NCI-H774 (cell line): Measurements from ENCODE around the gene CMSS1.
A peak's percentile ranks its signal among the peaks of the same experiment; 100 is the strongest.

Source experiments
- DNase-seq: peaks from one replicate; lab custom pipeline; 2025; lab: John Stamatoyannopoulos, UW

The CMSS1 gene

DNA sequence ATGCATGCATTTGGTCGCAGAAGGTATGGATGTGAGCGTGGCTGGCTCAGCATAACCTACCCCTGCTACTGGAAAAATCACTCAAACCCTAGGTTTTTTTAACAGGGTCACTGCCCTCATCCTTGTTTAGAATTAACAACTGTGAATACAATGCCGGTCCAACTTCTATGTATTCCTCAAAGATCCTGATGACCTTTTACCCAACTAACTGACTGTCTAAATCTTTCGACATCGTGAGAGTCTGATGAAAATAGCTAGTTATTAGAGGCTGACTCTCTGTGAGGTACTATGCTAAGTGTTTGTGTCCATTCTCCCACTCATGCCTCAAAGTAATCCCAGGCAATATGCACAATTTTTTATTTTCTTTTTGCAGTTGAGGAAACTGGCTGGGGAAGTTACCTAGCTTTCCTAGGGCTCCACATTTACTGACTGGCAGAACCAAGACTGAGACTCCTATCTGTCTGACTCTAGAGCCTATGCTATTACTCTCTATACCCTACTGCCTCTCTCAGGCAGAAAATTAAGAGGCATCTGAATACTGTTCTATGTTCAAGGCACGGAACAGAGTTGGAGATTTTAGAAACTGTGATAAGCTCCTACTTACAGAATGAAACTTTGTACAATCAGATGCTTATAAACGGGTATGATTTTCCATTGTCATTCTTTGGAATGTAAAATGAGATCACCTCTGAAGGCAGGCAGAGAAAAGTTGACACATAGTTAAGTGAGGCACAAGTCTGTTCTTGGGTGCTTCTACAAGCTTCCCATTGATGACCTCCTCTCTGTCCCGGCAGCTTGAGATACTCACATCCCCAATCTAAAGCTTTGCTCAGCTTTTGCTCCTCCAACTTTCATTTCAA is 240.3 kb downstream of the CMSS1 start:
- DNase-seq = no peak

DNA sequence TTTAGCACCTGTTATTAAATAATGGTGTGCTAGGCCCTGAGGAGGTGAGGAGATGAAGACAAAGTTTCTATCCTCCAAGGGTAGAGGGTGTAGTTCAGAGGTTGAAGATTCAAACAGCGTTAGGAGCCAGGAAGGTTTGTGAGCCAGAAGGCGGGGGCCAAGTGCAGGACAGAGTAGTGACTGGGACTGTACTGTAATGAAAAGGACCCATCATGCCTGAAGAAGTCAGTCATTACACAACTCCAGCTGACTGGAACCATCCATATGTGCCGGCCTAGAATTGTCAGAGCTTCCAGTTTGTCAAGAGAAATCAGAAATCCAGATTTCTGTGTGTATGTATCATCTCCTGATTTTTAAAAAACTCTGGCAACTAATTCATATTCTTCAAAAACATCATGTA is 241.8 kb downstream of the CMSS1 start:
- DNase-seq = no peak

DNA sequence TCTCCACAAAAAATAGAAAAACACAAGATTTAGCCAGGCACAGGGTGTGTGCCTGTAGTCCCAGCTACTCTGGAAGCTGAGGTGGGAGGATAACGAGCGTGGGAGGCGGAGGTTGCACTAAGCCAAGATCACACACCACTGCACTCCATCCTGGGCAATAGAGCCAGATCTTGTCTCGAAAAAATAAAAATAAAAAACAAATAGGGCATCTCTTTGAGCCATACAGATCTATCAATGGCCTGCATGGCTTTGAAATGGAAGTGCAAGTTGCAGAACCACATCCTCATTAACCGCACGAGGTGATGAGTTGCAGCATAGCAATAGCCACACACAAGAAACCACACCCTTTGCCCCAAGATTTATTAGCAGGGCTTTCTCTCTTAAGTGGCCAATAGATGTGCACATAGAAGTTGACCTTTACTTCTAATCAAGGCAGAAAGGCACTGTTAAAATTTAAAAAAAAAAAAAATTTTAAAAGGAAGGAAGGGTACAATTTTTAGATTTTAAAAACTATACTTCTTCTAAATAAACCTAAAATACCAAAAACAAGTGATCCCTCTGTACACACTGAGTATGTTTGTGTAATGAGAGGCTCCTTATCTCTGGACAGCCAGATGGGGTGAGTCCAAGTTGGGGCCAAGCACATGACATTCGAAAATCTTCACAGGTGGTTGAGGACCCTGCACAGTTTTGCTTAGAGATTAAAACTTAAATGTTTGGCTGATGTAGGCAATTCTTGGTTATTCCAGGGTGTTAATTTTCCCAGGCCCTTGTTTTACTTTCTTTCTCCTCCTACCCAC is 243.2 kb downstream of the CMSS1 start:
- DNase-seq = no peak

DNA sequence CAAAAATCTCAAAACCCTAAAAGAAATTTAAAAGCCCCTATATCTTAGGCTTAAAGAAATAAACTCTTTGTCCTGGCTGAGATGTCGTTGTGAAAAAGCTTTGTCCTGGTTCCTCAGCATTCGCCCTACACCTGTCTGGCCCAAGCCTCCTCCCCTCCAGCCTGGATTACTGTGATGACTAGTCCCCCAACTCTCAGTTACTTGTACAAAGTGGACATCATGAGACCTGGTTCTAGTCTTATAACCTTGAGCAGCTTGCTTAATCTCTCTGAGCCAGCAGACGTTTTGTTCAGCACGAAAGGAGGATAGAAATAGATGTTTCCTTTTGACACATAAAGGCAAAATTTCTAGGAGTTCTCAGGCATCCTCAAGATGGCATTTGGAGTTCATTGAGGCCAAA is 245.0 kb downstream of the CMSS1 start:
- no peak for DNase-seq

DNA sequence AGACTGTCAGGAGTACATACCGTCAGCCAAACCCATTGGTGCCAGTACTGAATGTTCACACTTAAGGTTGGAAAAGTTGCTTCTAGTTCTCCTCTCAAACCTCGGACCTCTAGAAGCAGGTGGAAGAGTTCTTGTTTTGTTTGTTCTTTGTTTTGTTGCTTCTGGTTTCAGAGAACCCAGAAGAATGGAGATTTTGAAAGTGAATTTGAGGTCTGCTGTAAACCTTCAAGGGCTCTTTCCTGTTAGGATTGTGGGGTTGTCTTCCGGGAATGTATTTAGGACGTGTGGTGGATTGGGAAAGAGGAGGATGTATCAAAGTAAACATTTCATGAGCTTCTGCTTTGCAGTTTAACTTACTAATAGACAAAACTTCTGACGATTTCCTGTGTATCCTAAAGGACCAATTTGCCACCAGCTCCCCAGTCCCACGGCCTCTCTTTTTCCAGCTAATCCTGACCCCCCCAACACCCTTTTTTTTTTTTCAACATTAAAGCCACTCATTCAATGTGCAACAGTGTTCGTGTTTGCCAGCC is 246.3 kb downstream of the CMSS1 start:
- DNase-seq = no peak

DNA sequence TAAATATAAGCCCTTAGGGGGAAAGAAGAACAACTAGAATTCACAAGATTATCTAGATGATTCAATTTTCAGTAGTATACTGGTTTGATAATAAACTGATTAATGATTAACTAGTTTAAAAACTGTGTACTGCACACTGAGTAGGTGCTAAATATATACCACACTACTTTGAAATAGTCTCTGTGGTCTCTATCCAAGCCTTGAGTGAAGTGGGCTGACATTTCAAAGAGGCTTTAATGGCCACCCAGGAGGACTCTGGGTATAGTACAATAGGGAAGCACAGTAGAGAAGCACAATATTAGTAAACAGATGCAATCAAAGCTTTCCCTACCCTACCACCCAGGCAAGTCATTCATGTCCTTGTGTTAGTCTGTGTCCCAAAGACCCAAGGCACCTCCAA is 249.9 kb downstream of the CMSS1 start:
- no peak for DNase-seq

DNA sequence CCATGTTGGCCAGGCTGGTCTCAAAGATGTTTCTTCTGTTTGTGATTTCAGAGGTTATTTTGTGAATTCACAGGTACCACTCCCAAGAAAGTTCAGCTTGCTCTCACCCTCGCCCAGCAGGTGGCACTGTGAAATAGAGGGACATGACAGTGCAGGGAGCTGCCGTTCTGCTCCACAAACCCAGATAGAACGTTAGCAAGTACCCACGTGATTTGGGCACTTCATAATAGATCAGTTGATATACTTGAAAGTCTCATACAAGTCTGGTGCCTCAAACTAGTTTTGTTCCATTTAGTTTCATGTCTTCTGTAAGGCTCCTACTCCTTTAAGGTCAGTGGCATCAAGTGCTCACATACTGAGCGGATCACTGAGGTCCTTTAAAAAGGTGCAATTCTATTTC is 251.2 kb downstream of the CMSS1 start:
- peak; percentile 73 for DNase-seq

DNA sequence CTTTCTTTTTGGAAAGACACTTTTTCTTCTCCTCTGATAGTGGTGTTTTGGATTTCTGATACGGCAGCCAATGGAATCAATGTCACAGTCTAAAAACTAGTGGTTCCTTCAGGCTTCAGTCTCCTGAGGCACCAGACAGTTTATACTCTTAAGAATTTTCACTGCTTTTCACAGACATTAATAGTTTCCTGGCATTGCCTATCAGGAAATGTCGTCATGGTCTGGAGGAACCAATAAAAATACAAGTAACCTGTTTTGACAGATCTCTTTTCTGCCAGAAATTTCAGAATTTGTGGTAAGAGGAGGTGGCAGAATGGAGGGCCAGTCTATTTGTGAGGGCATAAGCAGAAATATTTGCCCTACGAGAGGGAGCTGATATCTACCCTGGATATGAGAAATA is 251.8 kb downstream of the CMSS1 start:
- no peak for DNase-seq

DNA sequence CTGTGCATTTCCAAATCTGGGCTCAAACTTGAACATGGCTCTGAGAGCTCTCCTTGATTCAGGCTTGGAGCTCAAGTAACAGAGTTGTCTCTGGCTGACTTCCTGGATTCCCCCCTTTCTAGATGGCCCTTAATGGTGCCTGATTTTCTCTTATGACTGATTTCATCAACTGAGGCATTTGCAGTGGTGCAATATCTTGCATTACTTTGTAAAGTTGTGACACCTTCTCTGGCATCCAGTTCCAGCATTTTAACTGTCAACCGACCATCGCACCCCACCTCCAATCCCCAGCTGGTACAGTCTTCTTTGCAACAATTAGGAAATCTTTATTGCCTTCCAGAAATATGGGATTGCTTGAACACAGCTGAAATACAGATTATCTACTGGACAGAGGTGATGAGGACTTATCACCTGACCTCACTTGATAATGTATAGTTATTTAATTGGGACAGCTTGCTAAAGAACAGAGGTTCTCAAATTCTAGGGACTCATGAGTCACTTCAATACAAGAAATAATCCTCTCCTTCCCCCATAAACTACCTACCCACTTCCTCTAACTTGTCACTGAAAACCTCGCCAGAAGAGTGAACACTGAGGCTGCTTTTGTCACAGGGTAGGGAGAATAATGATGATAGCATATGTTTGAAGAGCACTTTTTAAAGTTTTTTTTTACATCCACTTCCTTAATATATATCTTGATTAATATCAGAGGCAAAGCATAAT is 254.8 kb downstream of the CMSS1 start:
- no peak for DNase-seq

DNA sequence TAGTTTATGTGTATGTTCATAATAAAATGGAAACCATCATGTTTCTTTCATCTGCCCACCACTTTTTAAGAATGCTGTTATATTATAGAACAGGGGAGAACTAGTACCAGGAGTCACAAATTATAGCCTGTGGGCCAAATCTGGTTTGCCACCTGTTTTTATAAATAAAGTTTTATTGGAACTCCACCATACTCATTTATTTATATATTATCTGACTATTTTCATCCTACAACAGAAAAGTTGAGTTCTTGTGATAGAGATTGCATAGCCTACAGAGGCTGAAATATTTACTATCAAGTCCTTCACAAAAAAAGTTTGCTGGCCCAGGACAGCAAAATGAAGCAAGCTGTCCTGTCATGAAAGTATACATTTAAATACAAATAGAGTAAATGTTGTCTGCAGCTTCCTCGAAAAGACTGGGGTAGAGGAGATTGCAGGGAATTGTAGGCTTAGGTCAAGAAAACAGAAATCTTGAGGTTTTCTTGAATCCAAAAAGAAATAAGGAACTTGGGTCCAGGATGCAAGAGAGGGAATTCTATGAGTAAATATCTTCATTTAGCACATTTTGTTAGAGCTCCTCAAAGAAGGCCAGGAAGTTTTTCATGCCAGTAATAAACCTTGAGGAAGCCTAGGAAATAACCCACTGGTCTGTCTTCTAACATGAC is 255.5 kb downstream of the CMSS1 start:
- no peak for DNase-seq

DNA sequence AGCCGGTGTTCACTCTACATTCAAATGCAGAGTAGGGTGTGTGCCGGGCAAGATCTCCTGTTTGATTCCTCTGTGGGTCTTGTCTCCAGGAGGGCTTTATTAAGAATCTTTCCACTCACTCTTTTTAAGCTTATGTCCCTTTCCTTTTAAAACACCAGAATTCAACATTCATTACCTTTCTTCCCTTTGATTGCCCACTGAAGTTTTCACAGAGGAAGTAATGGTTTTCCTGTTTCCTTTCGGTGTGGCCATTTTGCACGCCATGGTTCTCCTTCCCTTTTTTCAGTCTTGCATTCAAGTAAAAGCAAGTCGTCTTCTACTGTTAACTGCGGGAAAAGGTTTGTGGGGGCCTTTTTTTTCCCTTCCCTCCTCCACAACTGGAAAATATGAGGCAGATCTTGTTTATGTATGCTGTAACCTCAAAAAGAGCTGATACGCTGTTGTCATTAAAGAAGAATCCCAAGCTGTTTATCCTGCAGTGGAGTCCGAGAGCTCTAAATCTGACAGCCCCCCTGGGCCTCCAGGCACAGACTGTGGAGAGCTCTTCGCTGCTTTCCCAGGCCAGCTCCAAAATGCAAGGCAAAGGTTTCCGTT is 256.1 kb downstream of the CMSS1 start:
- no peak for DNase-seq

DNA sequence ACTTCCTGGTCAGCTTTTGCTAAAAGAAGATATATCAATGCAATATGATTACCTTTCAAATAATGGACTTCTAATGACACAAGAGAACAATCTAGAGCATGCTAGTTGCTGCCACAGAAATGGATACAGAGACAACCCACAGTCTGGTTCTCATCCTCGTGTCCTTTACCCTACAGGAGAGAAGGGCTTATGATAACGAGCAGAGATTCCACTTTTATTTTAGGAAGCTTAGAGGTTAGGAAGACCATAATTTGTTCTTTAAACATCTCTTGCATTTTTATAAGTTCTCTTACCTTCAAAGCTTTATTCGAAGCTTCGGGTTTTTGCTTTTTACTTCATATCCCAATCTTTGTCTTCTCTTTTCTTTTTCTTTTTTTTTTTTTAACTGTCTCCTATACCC is 257.5 kb downstream of the CMSS1 start:
- no peak for DNase-seq

DNA sequence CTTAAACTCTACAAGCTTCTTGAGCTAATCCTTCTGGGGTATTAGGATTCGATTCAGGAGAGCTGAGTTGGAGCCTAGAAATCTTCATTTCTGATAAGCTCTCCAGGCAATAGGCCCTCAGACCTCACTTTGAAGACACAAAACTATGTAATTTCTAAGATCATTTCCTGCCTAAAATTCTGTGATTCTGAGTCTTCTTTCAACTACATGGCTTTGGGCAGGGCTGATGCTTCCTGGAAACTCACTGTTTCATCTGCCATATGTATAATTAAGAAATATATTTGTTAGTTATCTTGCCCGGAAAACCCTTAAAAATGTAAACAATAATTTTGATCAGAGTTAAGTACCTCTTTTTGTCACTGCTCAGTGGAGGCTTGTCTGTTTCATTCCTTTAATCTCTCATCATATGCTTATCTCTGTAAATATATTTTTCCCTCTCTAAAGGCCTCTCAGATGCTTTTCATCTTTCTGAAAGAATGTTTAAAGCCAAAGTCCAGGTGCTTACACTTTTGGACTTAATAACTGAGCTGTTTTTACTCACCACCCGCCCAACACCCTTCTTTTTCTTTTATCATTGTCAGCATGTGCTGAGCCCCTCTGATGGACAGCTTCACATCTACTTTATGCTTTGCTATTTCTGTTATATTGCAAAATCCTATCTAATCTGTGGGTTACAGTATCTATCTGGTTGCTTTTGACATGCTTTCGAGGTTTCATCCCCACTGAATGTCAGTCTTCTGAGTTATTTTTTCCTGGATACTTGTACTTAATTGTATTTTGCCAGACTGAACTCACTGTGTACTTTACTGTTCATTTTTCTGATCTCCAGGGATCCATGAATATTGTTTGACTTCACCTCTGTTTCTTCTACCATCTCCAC is 258.4 kb downstream of the CMSS1 start:
- DNase-seq = no peak

DNA sequence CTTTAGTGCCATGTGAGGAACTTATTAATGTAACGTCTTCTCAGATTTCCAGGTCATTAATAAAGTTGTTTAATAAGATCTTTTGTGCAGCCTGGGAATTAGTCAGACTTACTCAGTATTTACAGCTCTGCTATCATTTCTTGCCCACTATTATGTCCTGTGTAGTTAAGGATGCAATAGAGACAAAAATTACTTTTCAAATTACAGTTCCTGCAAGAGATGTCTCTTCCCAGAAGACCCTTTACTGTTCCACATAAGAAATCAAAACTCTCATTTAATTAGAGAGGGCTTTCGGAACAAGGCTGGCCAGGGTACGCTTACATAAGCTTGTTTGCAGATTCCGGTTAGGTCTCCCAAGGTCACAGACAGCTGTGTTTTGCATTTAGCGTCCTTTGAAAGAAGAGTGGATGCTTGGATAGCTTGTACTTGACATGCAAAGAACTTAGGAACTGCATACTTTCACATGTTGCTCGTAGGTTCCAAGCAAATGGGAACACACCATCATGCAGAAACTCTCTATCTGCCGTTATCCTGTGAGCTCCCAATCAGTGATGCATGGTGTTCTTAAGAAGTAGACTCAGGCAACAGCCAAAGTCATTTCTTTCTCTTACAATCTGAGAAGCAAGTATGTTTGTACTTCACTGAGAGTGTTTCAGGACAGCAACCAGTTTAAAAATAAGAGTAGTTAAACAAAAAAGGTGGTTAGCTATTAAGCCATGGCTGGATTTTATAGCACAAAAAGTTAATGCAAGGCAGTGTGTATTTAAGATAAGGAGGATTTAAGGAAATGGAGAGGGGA is 259.3 kb downstream of the CMSS1 start:
- no peak for DNase-seq

DNA sequence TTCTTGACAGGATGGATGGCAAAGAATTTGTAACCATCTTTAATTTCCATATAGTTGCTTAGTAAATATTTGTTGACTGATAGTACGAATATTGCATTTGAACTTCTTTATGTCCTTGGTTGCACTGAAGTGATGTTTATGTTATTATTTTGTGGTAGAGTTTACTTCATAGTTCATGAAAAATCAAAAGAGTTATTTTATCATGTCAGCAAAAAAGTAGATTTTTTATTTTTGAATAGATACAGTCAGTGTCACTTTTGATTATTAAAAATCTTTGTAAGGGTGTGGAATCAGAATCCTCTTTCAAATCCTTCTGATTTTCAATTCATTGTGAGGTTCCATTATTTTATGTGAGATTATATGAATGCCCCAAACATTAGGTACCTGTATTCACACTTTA is 261.7 kb downstream of the CMSS1 start:
- no peak for DNase-seq

DNA sequence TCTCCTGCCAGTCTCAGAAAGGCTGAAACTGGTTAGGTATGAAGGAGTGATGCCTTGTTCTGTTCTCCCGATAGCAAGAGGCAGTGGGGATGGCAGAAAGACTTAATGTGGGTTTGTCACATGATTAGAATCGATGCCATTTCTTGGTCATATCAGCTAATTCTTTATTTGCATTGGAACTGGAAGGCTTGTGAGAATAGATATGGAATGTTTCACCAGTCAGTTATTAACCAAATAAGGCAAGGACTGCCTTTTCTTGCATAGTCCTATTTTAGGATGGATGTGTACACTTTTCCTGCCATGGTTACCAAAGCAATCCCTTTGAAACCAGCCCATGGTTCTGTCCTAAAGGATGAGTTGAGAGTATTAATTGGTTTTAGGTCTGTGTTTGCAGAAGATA is 262.9 kb downstream of the CMSS1 start:
- DNase-seq = no peak

DNA sequence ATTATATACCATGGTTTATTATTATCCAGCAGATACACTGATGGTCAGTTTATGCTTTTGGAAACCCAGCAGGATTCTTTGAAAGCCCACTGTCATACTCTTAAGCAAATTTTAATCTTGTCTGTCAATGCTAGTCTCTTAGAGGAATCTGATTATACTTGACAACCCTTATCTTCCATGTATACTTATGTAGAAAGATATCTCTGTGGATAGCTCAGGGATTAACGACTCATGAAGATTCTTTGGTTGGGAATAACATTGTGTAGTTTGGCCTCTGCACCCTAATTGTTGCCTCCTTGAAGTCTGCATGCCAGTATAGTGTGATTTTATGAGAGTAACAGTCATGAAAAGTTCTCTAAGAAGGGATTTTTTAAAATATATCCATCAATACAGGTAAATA is 263.6 kb downstream of the CMSS1 start:
- no peak for DNase-seq

DNA sequence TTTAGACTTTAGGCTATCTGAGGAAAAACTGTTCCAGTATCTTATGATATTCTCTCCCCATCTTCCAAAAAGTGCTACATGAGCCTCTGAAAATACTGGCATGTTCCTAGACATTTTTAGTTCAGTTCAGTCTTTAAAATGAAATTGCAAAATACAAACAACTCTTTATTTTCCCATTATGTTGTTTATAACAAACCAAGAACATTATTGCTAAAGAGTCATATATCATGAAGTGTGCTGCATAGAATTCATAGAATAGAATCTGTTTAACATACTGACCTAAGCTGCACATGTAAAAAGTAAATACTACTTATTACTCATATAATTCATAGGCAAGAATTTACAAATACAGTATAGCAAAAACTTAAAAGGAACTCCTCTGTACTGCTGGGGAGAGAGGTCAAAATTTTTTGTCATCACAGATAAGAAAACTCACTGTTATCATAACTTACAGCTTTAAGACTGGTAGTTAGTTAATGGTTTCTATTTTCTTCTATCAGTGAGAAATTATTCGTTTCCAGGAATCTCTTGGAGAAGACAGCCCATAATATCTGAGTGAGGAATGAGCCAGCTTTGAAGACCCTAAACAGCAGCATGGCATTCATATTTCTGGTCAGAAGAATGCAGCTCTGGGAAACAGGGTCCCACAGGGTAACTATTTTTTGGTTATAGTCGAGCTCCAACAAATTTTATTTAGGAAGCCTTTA is 264.5 kb downstream of the CMSS1 start:
- DNase-seq = no peak

DNA sequence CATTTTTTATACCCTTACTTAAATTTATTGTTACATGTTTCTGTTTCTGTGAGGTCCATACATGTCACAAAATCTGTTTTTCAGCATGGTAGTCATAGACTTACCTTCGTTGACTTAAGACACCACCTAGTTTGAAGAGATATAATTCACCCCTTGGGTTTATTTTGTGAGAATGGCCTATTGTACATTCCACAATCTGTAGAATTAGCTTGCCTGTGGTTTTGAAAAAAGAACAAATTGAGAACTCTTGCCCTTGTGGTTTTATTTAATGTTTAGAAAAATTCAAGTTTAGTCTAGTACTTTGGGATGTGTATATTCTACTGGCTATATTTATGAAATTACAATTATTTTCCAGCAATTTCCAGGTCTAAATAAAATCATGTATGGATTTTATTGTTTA is 265.1 kb downstream of the CMSS1 start:
- no peak for DNase-seq
